Measurements from ENCODE around the gene MTTP.
A peak's percentile ranks its signal among the peaks of the same experiment; 100 is the strongest.

The MTTP gene

GRCh38 chr4:99593781-99594641 lies 19.4 kb downstream of the MTTP start:
- no peak for DNase-seq

- no peak for DNase-seq
Measured at GRCh38 chr4:99594818-99595217, 20.2 kb downstream of the MTTP start.

- no peak for DNase-seq
Measured at GRCh38 chr4:99606716-99607115, 32.1 kb downstream of the MTTP start.

- no peak for DNase-seq
Measured at GRCh38 chr4:99608417-99608816, 33.8 kb downstream of the MTTP start.

GRCh38 chr4:99610605-99611175 lies 36.1 kb downstream of the MTTP start:
- no peak for DNase-seq

- no peak for DNase-seq
Measured at GRCh38 chr4:99612281-99612680, 37.7 kb downstream of the MTTP start.

GRCh38 chr4:99612704-99613103 lies 38.1 kb downstream of the MTTP start:
- DNase-seq: no peak

GRCh38 chr4:99614491-99614890 lies 39.9 kb downstream of the MTTP start:
- no peak for DNase-seq

GRCh38 chr4:99615170-99615820 lies 40.7 kb downstream of the MTTP start:
- no peak for DNase-seq

- no peak for DNase-seq
Measured at GRCh38 chr4:99617374-99617773, 42.8 kb downstream of the MTTP start.

GRCh38 chr4:99622341-99622740 lies 47.7 kb downstream of the MTTP start:
- DNase-seq: no peak

GRCh38 chr4:99624141-99624719 lies 49.6 kb downstream of the MTTP start:
- peak; percentile 26 for DNase-seq

- DNase-seq: no peak
Measured at GRCh38 chr4:99625369-99625768, 50.7 kb downstream of the MTTP start.

- DNase-seq: no peak
Measured at GRCh38 chr4:99628040-99628439, 53.4 kb downstream of the MTTP start.

- DNase-seq: no peak
Measured at GRCh38 chr4:99629962-99630554, 55.4 kb downstream of the MTTP start.

- DNase-seq: no peak
Measured at GRCh38 chr4:99630857-99631360, 56.3 kb downstream of the MTTP start.

GRCh38 chr4:99633772-99634171 lies 59.1 kb downstream of the MTTP start:
- no peak for DNase-seq

GRCh38 chr4:99634742-99635360 lies 60.2 kb downstream of the MTTP start:
- DNase-seq: no peak

- no peak for DNase-seq
Measured at GRCh38 chr4:99635601-99636000, 61.0 kb downstream of the MTTP start.

- no peak for DNase-seq
Measured at GRCh38 chr4:99636422-99636821, 61.8 kb downstream of the MTTP start.

- DNase-seq: no peak
Measured at GRCh38 chr4:99637174-99637573, 62.5 kb downstream of the MTTP start.

GRCh38 chr4:99640676-99641075 lies 66.1 kb downstream of the MTTP start:
- no peak for DNase-seq
